Fibroblast of peridontal ligament (primary cell): Measurements from ENCODE around the gene ARHGAP42.

Source experiments
- DNase-seq: peaks from one replicate; pipeline ENCODE4 v3.0.0-alpha.2; 2010; ENCODE audit errors: extremely low read depth

The ARHGAP42 gene

DNA sequence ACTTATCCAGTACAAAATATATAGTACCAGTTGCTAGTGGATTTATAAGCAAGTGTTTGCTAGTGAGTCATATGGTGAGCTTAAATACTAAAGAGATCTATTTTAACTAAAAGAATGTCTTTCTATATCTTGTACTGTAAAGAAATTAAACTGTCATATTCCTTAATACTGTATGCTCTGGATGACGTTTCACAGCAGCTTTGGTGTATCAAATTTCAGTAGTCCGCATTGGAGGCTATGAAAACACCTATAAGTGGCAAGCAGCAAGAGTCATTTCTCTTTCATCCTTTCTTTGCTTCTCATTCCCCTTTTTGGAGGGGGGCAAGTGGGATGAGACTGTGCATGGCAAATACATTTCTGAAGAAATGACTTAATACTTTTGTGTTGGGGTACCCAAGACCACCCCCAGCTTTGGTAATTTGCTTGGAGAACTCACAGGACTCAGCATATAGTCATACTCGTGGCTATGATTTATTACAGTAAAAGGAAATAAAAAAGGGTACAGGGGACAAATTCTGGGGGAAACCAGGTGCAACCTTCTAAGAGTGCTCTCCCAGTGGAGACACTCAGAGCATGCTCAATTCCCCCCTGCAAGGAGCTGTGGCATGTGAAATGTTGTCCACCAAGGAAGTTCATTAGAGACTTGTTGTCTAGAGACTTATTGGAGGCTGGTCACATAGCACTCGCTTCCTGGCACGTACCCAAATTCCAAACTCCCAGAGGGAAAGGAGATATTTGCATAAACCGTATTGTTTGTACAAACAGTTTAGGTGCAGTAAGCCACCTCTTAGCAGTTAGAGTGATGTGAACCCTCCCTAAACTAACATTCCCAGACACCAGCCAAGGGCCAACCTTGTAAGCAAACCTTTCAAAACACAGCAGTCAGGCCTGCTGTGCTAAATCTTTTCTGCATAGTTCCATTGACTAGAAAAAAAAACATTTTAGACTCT lies 231.7 kb downstream of the ARHGAP42 start:
- peak; percentile 12 for DNase-seq

DNA sequence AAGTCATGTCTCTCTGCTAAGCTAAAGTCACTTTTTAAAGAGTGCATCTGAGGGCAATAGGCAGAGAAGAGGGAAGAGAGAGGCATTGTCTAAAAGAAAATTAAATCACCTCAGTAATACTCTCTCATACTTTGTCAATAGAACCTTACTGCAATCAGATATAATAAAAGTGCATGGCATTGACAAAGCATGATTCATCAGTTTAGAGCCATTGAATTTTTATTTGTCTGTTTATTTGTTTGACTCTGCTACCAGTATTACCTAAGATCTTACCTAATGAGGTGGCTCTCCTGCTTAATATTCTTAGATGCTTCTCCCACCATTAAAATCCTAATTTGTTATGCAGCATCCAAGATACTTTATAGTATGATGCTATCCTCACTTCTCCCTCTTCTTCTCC lies 233.5 kb downstream of the ARHGAP42 start:
- no peak for DNase-seq

DNA sequence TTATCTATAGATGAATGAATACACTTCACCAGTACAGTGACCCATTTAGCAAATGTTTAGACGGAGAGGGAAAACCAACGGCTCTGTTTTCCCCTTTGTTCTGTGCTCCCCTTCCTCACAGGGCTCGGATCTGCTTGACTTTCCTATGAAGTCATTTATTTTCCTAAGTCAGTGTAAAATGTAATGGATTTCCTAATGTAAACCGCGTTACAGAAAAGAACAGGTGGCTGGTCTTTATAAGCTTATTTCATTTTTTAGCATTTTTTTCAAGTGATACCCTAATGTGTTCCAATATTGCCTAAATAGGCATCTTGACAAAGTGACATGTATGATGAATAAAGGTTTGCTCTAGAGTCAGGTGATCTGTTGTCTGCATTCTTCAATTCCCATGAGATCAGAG lies 235.0 kb downstream of the ARHGAP42 start:
- no peak for DNase-seq

DNA sequence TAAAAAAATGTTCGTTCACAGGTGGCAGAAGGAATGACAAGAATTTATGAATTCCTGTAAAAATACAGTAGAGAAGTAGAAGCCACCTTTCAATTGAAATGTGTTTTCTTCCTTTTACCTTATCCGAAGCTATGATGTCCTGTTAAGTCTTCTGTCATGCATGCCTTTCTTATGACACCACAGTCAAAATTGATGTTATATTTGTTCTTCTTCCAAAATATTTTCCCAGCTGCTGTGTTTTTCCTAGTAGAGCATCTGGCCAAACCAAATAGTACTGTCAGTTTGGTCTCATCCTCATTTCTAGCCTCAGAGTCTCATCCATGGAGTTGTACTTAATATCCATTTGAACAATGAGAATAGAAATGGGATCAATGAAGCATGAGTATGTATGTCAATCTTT lies 236.5 kb downstream of the ARHGAP42 start:
- peak; percentile 26 for DNase-seq

DNA sequence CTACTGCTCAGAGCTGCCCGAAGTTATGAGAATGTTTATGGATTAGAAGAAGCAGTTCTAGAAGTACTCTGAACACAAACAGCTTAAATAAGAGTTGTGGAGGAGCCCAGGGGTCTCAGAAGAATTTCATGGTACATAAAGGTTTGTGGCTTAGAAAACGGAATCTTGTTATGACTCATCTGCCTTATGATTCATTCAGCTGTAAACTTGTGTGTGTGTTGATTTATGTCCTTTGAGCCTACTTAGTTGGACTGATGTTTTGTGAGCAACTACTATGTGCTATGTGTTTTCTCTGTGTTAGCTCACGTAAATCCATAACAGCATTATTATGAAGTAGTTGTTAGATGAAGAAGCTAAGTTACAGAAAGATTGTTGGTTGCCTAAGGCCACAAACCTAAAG lies 238.8 kb downstream of the ARHGAP42 start:
- peak; percentile 64 for DNase-seq

DNA sequence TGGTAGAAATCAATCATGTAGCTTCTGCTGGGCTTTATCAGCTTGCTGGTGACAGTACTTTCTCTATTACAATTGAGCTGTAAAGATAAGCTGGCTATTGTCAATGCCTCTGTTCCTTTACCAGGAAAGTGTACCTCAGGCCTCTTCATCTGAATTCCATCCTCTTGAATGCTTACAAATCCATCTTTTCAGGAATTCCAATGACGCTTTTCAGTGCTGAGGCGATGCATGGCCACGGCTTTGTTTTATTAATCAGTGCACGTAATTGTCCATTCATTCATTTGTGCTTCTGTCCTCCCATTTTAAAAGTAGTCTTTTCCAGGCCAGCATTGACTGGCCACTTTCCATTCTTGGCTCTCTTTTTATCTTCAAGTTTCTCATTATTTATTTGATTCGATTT lies 240.5 kb downstream of the ARHGAP42 start:
- no peak for DNase-seq

DNA sequence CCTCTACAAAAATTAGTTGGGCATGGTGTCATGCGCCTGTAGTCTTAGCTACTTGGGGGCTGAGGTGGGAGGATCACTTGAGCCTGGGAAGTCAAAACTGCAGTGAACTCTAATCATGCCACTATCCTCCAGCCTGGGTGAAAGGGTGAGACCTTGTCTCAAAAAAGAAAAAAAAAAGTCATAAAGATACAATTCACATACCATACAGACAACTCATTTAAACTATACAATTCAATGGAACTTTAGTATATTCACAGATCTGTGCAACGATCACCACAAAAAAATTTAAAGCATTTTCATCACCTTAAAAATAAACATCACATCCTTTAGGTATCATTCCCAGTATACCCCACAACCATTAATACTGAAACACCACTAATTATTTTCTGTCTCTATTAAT lies 241.3 kb downstream of the ARHGAP42 start:
- DNase-seq, result no peak

DNA sequence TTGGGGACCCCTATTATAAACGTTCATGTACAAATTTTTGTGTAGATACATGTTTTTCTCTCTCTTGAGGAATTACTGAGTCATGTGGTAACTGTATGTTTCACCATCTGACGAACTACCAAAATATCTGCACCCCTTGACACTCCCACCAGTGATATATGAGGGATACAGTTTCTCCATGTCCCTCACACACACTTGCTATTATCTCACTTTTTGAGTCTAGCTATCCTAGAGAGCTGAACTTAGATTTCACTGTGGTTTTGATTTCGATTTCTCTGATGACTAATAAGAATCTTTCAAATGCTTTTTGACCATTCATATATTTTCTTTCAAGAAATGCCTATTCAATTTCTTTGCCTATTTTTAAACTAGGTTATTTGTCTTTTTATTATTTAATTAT lies 242.3 kb downstream of the ARHGAP42 start:
- DNase-seq, result peak; percentile 73

DNA sequence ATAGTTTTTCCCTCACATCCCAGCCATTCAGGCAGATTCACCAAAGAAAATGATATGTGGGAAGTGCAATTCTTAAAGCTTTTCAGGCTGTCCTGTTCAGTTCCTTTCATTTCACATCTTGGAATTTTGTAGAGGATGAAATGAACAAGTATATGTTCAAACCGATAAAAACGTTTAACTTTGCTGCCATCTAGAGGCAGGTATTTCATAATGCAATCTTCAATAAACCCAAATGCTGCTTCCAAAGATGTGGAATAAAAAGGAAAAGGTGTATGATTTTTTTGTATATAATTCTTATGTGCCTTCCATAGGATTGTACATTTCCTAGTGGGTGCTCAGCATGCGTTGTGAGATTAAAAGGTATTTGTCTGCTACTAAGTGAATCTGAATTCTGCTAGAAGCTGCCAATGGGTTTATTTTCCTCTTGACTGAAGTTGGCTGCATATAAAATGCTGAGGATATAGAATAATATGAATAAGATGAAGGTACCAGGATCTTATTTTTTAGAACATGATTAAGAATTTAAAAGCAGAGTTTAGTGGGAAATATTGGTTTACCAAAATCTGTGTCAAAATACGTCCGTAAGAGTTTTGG lies 243.2 kb downstream of the ARHGAP42 start:
- DNase-seq, result peak; percentile 93

DNA sequence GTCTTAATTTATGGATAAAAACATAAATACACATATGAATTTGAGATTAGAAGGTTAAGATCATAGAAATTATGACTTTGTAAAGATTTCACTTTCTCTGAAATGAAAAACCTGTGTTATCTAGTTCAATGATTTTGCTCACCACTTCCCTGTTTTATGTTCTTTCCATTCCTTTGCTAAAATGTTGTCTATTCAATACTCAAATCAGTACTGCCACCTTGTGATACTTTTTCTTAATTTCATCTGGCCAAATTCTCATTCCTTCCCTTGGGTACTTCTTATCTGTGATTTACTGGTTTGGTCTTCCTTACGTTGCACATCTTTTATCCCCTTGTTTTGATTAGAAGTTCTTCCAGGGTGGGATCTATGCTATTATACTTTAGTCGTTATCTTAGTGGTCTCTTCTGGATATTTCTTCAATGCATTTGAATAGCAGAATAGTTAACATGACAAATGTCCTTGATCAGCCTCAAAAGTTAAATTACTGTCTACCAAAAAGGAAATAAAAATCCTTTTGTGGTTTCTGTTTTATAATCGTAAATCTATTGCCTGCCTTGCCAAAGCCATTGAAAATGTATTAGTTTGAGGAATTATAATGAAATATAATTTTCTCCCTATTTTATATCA lies 245.5 kb downstream of the ARHGAP42 start:
- peak; percentile 74 for DNase-seq

DNA sequence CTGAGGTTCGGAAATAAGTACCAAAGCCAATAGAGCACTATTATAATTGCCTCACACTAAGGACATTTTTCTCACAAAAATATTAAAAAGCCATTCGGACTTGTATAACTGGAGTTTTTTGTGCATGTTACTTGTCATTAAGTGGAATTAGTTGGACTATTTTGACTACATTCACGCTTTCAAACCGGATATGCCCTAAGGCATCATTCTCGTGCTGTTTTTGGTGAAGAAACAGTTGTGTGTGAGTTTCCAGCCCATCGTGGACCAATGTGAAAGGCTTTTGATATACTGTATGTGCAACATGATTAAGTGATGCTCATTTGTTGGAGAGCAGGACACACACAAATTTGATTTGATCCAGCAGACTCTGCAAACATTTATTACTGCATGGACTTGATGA lies 249.7 kb downstream of the ARHGAP42 start:
- no peak for DNase-seq

DNA sequence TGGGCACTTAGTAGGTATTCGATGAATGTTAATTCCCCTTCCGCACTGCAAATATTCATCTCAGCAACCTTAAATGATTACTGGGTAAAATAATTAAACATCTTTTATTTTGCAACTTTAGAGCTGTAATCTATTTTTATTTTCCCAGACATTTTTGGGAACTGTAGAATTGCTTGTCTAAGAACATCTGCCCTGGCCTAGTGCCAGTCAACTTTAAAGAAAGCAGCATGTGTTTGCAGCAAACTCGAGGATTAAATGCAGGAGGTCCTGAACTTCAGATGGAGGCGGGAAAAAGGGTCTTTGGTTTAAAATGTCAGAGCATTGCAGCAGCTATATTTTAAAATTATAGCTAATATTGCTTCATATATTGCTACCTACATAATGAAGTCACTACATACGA lies 252.5 kb downstream of the ARHGAP42 start:
- DNase-seq, result peak; percentile 28

DNA sequence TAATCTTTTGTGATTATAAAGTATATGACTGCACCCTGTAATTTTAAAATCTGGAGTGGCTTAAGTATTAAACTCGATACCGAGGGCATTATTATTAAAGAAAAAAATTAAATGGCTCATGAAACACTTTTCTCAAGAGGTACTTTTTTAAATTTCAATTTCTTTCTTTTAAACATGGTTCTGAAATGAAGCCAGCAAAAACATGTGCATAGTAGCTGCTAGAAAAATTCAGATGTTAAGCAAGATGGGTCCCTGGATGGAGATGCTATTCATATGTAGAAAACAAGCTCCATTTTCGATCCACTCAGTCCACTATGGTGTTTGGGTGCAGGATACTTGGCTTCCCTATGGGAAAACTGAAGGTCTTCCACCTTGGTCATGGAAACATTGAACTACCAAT lies 253.0 kb downstream of the ARHGAP42 start:
- DNase-seq, result no peak

DNA sequence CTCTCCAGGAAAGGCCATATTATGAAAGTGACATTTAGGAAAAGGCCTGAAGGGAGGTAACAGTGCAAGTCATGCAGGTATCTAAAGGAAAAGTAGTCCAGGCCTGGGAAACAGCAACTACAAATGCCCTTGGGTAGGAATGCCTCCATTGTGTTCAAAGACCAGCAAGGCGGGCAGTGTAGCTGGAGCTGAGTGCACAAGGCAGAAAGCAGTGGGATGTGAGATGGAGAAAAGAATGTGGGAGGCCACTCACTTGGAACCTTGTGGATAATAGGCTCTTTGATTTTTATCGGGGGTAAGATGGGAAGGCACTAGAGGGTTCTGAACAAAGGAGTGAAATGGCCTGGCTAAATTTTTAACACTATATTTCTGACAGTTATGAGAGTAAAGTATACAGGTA lies 253.9 kb downstream of the ARHGAP42 start:
- DNase-seq, result no peak

DNA sequence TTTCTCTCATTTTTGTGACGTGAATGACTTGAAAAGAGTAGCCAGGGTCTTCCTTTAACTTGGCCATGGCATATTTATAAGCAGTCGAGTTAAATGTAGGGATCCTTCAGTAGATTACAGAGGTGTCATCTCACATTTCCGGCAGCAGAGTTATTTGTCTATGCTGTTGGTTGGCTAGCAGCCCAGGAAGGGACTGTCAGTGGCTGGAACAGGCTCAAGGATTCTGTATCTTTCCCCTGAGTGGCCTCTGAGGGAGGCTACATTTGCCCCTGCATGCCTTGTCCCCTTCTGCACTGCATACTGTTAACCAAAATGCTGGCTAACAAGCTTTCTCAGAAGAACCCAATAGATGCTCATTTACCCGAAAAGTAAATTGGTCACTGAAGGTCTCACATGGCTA lies 254.9 kb downstream of the ARHGAP42 start:
- no peak for DNase-seq

DNA sequence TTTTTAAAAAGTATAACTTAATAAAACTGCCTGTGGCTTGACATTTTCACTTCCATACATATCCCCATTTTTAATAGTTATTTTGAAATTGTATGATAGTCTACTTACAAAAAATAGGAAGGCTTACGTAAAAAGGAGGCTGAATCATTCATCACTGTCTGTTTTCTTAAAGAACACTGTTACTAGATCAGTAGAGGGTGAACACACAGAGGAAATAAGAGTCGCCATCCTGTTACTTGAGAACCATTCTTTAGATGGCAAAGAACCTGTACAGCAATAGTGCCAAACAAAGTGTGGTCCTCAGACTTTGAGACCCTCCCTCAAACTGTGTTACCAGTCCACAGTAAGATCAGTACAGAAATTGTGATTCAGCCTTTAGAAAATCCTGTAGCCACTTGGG lies 261.8 kb downstream of the ARHGAP42 start:
- no peak for DNase-seq

DNA sequence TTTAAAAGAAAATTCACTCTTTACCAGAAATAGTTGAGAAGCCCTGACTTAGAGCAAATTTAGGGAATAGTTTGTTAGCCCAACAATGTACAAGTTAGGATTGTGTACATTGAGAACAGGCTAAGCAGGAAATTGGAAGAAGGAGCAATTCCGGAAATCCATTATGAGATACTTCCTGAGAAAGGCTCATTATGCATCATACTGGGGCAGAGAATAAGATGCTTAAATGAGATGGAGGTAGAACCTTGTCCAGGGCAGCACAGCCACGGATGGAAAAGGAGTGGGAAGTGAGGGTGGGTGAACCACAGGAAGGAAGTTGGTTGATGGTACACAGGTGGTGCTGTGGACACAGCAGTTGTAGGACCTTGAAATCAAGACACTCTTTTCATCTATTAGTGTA lies 262.4 kb downstream of the ARHGAP42 start:
- no peak for DNase-seq

DNA sequence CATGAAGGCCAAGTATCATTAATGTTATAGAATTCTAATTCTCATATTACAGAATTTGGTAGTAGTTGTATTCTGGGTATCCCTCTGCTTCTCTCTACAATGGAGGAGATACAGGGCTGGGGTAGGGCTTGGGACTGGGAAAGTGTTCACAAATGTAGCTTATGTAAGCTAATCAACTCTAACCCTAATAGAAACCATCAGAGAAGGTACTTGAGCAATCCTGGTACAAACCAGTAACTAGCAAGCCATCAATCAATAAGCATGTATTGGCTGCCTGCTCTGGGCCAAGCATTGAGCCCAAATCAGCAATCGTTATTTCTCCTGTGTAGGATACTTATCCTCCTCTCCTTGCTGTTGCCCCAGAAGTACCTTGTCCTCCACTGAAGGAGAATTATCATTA lies 268.2 kb downstream of the ARHGAP42 start:
- no peak for DNase-seq

DNA sequence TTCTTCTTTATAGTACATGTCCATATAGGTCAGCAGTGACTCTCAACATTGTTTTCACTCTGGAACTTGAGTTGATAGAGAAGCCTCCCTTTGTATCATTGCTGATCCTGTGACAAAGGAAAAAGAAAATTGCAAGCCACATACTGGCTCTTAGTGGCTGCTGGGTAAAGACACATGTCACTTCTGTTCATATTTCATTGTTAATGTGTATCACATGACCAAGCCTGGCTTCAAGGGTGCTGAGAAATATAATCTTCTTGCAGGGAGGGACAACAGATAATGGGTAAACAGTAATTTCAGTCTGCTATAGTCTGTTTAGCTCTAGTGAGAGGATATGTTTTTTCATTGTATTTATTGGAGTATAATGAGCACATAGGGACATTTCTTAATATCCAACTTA lies 269.3 kb downstream of the ARHGAP42 start:
- DNase-seq, result no peak

DNA sequence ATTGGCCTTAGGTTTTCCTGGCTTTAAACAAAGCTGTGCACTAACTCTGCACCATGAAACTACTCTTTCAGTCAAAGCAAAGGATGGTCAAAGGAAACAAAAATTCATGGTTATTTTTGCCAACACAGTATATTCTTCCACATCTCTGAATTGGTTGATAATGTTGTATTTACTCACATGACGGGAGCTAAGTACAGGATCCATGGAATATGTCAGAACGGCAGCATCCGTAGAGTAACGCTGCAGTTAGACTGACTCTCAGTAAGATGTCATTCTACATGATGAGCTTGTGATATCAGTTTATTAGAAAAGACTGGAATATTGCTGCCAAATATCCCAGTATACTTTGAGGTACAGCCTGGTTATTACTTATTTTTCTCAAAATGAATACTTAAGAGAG lies 270.4 kb downstream of the ARHGAP42 start:
- DNase-seq, result no peak

DNA sequence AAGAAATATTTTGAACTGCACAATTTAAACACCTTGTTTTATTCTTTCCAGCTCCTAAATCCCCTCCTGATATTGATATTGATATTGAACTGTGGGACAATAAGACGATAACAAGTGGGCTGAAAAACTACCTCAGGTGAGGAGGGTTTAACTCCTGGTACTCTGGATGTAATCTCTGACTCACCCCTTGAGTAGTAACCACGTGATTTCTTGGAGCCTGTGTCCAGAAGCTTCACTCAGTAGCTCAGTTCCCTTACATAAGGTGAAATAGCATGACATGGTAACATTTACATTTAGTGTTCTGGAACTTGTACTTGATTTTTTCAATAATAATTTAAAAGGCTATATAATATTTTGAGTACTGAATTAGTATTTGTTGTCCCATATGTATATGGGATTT lies 274.5 kb downstream of the ARHGAP42 start:
- DNase-seq, result no peak

DNA sequence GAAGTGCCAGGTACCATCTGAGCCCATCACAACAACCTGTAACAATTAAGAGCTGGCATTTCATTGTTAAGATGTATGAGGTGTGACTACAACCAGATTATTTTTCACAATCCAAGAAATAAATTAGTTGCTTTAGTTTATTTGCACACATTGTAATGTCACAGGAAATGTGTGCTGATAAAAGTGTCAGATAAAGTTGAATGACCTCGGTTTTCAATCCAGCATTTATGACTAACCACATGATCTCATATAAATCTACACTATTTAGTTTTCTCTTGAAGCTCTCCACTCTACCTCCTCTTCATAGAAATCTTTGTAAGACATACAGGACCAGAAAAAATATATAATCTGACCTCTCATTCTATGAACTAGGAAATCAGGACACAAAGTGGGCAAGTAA lies 276.3 kb downstream of the ARHGAP42 start:
- no peak for DNase-seq

DNA sequence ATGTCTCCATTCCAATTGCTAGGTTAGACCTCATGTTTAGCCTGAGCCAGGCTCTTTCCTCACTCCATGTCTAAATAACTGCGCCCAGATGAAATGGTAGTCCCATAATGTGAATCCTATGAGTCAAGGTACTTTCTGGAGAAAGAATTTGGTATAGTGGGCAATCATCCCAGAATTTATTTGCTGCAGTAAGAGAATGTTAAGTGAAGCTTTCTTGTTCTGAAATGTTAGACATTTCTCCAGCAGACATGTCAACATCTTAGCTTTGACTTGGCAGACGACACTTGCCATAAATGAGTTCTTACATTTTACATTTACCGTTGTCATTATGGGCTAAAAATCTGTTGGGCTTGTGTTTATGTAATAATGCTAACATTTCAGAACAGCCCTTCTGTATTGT lies 277.3 kb downstream of the ARHGAP42 start:
- peak; percentile 51 for DNase-seq
